HG02943 (cell line): ENCODE measurements around the gene ETS1.

Source experiments
- ATAC-seq: cut with Tn5 transposase; IDR thresholded peaks from one replicate; pipeline ENCODE4 v1.9.1; 2021; ENCODE audit warnings: mild to moderate bottlenecking, low read depth, moderate library complexity; ENCODE audit not compliant: unreplicated experiment

ETS1 gene

DNA sequence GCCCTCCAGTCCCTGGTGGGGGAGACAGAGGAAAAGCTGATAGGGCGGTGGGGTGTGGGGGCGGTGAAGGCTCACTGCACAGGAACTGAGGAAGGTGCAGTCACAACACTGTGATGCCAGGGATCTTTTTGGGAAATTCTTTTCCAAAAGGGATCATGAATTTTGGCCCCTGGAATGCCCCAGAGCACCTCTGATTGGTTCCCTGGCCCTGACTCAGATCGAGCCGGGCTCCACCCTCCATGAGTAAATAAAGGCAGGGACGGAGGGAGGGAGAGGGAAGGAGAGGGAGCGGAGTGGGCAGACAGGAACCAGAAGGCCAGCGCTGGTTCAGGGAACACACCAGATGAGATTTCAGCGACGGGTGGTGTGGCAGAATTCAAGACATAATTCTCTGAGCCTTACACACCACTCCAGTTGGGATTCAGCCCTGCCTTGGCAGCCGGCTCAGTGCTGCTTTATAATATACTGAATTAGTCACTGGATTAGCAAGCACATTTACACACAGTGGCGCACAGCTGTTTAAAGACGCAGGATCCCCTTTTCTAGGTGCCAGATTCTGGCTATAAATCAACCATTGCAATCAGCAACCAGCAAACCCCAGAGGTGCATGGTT, 80.3 kb downstream of the ETS1 start:
- no peak for ATAC-seq

DNA sequence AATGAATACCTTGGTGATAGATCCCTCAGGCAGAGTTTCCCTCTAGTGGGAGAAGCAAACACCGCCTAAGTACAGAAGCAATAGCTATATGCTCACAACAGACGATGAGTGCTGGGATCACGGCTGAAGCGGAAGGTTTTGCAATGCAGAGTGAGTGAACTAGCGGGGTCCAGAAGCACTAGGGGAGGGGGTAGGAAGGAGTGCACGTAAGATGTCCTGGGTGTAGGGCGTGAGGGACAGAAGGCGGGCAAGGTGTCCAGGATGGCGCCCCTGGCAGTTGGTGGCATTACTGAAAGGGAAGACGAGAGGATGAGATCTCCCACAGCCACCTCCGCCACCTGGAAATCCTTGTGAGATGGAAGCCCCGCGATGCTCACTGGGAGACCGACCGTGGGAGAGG, 81.0 kb downstream of the ETS1 start:
- no peak for ATAC-seq

DNA sequence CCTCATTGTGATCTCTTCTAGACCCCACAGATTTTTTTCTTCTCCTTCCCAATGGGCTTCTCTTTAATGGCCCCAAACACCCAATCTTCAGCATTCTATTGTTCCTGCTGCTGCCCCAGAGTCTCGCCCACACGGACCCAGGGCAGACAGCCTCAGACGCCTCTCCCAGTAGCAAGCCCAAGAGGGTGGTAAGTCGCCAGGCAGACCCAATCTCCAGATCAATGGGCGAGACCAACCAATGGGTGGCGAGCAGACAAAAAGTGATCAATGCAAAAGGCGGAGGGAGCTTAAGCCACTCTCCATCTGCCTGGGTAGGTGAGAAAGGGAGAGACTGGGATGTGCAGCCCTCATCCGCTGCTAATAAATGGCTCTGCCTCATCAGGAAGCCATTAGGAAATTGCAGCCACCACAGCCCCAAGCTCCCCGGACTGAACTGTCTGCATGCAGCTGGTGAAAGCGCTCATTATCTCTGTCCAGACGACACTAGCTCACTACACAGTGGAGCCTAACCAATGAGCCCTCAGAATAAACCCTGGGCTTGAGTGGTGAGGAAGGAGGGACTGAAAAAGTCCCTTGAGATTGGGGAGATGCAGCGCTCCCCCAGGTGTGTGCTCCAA, 81.8 kb downstream of the ETS1 start:
- no peak for ATAC-seq

DNA sequence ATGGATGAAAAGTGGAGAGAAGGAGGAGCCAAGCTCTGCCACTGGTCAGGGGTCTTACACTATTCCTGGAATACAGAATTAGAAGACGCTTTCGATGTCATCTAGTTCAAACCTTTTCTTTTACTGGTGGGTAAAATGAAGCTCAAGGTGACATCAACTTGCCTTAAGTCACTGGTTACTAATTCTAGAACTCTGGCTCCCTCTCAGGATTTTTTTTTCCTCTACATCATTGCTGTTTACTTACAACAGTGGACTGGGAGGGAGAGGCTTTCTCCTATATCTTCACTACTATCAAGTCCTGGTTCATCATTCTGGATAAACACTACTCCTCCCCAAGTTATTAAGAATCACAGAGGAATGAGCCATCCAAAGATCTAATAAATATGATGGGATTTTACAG, 82.9 kb downstream of the ETS1 start:
- ATAC-seq: no peak

DNA sequence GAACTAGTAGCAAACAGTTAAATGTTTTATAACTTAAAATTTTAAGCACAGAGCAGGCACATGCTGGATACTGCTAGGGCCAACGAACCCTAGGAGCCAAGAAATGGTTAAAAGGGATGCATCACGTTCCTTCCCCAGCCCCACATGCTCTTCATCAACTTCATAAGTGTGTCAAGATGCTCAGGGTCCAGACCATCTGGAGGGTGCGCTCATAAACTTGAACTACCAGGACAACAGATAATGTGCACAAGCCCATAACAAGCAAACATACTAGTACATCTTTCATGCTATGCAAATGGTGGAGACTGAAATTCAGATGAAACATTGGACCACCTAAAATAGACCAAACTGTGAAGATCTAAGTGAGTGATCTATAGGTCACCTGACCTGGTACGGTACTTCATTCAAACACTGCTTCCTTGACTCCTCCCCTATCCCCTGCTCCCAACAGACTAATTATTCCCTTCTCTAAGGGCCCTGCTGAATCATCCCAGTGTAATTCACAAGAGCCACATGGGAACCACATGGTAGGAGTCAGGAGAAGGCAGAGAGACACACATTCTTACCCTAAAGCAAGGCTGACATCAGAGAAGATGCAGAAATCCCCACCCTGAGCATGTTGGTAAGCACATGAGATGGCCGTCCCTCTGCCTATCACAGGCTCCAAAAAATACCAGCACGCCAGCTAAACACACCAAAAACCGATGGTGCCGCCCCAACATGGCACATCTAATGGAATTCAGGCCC, 83.9 kb downstream of the ETS1 start:
- ATAC-seq: no peak

DNA sequence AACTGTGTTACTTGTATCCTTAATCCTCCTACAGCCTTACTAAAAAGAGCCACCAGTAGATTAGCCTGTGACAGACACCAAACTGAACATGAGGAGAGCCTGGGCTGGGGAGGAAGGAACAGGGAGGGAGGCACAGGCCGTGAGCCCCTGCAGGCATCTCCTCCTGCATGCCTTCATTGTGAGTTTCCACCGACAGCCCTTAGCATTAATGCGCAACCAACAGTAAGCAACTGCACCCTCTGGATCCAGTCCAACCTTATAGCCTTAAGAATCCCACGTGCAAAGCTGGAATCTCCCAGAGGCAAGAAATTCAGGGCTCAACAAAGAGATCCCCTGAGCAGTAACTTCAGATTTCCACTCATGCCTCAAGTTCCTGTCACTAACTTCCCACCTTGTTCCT, 84.6 kb downstream of the ETS1 start:
- ATAC-seq: no peak

DNA sequence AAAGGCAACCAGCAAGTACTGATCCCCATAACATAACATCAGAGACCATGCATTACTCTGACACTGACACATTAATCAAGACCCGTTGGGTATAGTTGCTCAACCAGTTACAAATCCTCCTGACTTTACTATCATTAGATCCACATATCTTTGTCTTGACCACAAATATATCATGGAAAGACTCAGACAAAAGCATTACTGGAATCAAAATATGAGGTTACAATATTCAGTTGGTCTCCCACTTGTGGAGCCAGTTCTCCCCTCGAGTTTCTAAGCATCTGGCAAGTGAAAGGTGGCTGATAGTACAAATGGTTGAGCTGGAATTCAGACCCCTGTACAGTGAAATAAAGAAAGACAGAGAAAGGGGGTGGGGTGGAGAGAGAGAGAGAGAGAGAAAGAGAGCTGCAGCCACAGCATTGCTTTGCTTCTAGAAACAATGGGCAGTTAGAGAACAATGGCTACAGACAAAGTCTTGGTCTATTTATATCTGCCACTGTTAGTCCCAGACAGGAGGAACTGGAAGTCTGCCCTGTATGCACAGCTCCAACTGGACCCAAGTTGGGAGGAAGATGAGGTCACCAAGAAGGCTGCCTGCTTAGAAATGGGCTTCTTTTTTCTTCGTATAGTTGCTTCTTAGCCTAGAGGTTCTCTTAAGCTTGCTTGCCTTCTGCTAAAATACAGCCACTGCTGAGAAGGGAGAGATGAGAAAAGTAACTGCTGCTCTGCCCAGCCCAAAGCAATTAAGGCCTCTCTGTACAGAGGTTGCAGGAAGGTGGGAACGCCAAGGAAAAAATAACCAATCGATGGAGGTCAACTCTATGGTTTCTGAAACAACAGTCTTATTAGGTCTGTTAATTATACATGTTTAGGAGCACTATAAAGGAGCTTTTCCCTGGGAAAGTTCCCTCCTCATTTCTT, 85.5 kb downstream of the ETS1 start:
- ATAC-seq: no peak

DNA sequence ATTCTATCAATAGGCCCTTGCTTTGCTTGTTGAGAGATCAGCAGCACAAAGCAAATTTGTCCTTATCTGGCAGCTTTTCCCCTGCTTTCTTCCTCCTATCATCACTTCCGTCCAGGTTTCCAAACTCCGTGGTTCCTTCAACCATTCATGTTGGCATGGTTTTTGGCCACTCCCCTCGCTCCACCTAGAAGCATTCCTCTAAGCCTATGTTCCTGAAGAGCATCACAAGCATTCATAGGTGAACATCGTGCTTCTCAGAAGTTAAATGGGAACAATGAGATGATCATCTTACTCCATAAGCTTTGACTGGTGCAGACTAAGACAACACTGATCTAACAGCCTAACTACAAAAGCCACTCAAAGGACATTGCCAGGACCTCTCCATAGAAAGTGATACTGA, 86.3 kb downstream of the ETS1 start:
- ATAC-seq: no peak

DNA sequence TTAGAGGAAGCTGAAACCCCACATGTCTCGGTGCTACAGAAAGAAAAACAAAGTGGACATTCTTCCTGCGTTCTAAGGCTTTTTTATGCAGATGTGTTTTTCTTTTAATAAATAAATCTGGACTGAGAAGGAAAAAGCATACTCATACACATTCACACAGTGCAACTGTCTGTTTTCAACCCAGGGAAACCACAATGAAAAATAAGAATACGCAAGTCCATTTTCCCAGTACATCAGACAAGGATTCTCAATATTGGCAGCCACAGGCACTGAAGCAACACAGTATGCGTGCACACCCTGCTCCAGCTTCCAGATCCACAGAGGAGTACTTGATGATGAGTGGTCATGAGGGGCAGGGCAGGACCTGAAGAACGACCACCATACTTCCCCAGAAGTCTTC, 86.9 kb downstream of the ETS1 start:
- ATAC-seq: no peak

DNA sequence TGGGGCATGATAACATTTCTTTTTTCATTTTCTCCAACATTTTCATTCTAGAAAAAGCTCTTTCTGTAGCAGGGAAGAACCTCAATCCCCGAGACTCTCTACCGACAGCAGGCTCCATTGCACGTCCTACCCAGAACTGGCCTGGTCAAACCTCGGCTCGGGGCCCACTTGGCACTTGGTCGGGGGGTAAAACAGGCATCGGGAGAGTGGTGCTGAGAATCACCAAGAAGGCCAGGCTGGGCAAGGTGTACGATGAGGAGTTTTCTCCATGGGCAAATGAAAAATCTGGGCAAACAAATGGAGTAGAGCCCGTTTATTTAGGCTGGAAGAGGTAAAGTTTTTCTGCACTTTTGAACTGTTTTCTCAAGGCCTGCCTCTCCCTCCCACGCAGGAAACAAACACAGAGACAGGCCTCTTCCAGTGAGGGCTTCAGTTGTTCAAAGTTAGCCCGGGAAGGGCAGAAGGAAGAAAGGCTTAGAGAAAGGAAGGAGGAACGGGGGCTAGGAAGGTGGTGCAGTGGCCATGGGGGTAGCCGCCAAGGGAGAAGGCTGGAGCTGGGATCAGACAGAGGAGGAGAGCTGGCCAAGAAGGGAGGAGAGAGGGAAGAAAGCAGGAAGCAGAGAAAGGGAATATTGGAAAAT, 87.6 kb downstream of the ETS1 start:
- no peak for ATAC-seq

DNA sequence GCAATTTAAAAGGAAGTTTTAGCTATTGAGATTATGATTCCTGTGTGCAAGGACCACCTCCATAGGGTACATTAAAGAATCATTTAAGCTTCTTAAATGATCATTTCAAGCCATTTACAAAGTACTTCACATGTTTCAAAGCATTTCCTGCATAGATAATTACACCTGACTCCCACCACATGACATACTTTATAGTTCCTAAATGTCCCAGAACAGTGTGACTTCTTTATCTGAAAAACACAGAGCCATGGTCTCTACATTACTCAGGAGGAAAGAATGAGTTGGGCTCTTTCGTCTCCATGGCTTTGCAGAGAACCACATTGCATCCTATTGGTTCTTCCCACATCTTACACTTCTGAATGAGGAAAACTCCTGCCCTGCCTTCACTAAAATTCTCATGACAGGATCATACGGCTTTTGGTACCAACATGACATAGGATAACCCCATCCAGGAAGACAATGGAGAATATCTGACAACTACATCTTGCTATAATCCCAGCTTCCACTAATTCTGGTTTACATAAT, 88.6 kb downstream of the ETS1 start:
- no peak for ATAC-seq

DNA sequence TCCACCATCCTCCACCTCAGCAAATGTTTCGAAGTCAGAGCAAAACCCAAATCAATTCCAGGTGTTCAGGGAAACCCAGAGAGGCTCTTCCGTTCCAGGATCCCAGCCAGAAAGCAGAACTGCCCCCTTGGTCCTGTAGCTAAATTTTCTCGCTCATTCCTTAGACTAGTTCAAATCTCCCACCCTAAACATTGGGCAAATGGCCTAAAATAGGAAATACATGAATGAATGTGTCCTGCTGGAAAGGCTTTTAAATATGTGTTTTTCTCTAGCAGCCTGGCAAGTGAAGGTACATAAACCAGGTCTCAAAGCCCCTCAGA, 89.6 kb downstream of the ETS1 start:
- ATAC-seq: no peak

DNA sequence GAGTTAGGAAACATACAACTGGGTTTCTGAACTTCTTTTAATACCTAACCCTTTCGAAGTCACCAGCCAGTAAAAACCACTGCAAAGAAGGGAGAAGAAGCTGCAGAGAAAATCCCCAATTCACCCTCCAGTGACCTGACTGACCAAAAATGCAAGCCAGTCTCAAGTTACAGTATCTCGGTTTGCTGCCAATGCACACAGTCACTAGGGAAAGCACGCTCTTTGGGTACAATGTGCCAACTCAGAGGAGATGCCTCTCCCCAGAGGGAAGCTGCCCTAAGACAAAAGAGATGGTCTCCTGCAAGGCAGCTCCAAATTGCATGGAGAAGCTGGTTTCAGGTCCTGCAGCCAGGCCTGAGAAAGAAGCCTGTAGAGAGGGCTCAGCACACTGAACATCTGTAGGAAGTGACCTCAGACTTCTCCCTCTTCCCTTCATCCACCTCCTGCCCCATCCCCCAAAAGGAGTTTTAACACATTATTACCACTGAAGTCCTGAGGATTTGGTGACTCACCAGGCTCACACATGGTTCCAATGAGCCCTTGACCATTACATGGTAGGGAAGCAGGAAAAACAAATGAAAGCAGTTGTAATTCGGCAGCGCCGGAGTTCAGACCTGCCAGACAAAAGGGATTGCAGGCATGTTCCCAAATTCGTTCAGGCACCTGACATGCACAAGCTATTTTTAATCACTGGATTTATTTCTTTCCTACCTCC, 90.1 kb downstream of the ETS1 start:
- peak; percentile 61 for ATAC-seq

DNA sequence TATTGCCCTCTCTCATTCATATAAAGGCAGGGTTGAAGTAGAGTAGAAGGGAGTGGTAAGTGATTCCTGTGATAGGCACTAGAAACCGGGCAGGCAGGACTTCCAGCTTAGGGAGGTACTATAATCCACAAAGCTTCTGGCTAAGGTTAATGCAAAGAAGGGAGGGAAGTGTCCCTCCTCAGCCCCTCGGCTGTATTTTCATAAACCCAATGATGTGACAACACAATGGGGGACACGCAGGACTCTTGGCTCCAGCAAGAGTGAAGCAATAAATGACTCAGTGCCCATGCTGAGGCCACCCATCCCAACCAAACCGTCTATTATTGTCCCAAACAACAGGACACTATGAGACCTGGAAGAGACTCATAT, 90.7 kb downstream of the ETS1 start:
- peak; percentile 24 for ATAC-seq

DNA sequence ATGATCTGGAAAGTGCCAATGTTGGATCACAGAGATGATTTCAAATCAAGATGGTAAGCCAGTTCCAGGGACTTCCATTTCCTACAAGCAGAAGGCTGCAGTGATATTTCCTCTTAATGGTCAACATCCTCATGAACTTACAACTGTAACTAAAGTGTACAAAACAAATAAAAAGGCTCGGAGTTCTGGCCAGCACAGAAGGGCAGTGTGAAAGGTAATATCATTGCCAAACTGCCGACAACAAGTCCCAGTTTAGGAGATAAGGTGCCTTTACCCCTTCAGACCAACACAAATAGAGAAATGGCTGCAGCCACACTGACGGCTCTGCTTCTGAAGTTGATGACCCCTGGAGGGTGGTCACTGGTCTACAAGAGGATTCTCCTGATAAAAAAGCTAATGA, 91.1 kb downstream of the ETS1 start:
- ATAC-seq: no peak

DNA sequence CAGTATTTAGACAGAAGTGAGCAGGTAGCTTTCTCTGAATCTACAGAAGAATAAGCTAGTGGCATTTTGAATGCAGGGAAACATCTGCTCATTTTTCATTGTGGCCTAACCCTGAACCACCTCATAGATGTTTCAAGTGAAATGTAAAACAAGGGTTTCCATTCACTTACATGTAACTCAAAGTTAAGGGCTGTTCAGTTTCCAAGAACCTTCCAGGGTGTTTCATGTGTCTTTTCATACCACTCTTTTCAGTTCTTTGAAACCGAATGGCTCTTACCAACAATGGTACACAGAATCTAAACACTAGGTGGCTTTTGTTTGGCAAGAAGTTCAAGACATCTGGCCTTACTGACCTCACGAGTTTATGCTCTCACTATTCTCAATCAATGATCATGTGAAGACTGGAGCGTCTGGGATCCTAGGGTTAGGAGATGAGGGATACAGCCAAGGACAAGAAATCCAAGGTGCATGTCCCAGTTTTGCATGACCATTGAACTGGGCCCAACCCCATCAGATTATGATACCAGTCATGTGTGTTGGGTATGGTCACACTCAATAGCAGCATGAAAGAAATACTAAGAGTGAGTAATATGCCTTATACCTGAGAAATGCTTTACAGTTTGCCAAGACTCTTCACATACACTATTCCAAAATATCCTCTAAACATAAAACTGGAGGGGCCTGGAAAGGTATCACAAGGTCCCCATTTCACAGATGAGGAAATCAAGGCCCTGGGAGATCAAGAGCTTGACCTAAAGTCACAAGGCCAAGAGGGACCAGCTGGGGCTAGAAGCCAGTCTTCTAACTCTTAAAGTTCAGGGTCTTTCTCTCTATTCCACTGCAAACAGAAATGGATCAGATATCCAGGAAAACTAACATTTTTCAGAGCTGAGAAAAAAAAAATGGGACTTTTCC, 92.7 kb downstream of the ETS1 start:
- ATAC-seq: no peak

DNA sequence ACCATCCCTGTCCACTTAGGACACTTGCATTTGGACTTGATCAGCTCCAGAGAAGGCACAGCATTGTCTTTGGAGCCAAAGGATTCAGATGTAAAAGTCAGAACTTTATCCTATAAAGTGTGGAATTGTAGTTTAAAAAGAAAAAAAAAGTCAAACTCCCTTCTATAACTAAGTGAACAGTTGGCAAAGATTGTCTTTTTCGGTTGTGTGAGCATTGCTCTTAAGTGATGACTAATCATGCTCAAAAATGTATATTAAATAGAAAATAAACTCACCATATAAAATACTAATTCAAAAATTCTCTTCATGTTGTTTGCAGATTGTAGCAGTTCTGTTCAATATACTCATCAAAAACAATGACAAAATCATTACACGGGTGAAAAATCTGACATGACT, 93.8 kb downstream of the ETS1 start:
- no peak for ATAC-seq

DNA sequence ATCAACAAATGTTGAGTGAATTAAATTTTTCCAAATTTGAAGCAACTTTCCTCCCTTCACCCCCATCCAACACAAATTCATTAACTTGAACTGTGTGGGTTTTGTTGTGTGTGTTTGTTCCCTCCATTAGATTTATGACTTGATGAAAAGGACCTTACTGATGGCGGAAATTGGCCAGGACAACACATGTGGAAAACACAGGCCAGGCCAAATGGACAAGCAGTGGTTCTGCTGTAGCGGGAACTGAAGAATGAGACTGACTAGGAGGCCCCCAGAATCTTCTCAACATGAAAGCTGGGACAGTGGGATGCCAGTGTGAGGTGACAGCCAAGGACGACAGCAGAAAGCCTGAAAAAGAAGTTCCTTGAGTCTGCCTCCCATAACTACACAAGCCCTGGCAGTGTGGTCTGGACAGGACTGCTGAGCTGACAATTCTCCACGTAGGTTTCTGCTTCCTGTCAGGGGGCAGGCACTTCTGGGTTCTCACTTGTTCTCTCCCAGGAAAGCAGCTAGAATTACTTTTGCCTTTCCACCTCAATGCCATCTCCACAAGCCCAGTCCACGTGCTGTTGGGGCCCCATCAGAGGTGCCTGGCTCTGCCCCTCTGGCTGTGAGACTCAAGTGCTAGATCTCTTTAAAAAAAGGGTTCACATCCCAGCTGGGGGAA, 94.3 kb downstream of the ETS1 start:
- ATAC-seq: no peak
